CD14-positive monocyte (primary cell): ENCODE data around the gene CD44. TPM values are rescaled to one million over a fixed set of nuclear protein-coding genes. Genes with fewer than 3 reads are reported as not detected.

ENCODE experiments used
- DNase-seq, 3 donors: peaks; one replicate each; pipeline ENCODE4 v3.0.0-alpha.2; 2011 to 2022
- H2AFZ ChIP-seq: 2 replicates; pipeline ENCODE4 v1.6.0; 2012; ENCODE audit warnings: mild to moderate bottlenecking, low read depth, low read length, inconsistent platforms; ENCODE audit not compliant: insufficient read depth, poor library complexity, severe bottlenecking
- H3K27ac ChIP-seq, 2 donors: 1 replicate in 1 of 2; 2 replicates in 1 of 2; pipeline ENCODE4 v1.5.1; 2012 to 2013; ENCODE audit warnings: low read length in 2 of 2, control low read depth in 1 of 2, inconsistent platforms in 1 of 2, low read depth in 1 of 2, mild to moderate bottlenecking in 1 of 2
- H3K27me3 ChIP-seq, 2 donors: one replicate each; pipeline versions ENCODE4 v1.6.0 to v1.6.1; 2011 to 2013; ENCODE audit warnings: low read length in 2 of 2; ENCODE audit not compliant: control insufficient read depth in 2 of 2, insufficient read depth in 2 of 2
- H3K36me3 ChIP-seq, 2 donors: replicated peaks in 1 of 2; 1 replicate in 1 of 2; 2 replicates in 1 of 2; pipeline versions ENCODE4 v1.5.1 to v1.6.1; 2012 to 2013; ENCODE audit warnings: low read length in 2 of 2, control low read depth in 1 of 2, inconsistent platforms in 1 of 2, mild to moderate bottlenecking in 1 of 2; ENCODE audit not compliant: insufficient read depth in 2 of 2, control insufficient read depth in 1 of 2
- H3K4me1 ChIP-seq, 2 donors: 1 replicate in 1 of 2; 2 replicates in 1 of 2; pipeline versions ENCODE4 v1.5.1 to v1.6.1; 2012 to 2013; ENCODE audit warnings: low read length in 2 of 2, control low read depth in 1 of 2, inconsistent platforms in 1 of 2, mild to moderate bottlenecking in 1 of 2, moderate library complexity in 1 of 2; ENCODE audit not compliant: insufficient read depth in 2 of 2, control insufficient read depth in 1 of 2
- H3K4me2 ChIP-seq: replicated peaks from 2 replicates; pipeline ENCODE3; 2012; ENCODE audit warnings: low read length, moderate library complexity, mild to moderate bottlenecking; ENCODE audit not compliant: poor library complexity, severe bottlenecking; ENCODE audit errors: extremely low read depth
- H3K4me3 ChIP-seq, 3 experiments: fragments of 200-600 bp in 1 of 3; sonication (generic) in 1 of 3; replicated peaks in 1 of 3; 1 replicate in 2 of 3; 2 replicates in 1 of 3; pipeline ENCODE4 v1.5.1; 2011 to 2013; ENCODE audit warnings: low read length in 3 of 3, mild to moderate bottlenecking in 3 of 3, control low read depth in 2 of 3, low read depth in 2 of 3, inconsistent platforms in 1 of 3, moderate library complexity in 1 of 3
- H3K79me2 ChIP-seq: 2 replicates; pipeline ENCODE4 v1.6.0; 2012; ENCODE audit warnings: mild to moderate bottlenecking, control low read depth, inconsistent platforms, low read length, moderate library complexity; ENCODE audit not compliant: insufficient read depth
- H3K9ac ChIP-seq: 2 replicates; pipeline ENCODE4 v1.6.0; 2017; ENCODE audit warnings: low read length, mild to moderate bottlenecking; ENCODE audit not compliant: insufficient read depth, poor library complexity, severe bottlenecking
- H3K9me3 ChIP-seq, 2 donors: replicated peaks in 1 of 2; 1 replicate in 1 of 2; 2 replicates in 1 of 2; pipeline versions ENCODE4 v1.5.1 to v1.6.1; 2012 to 2013; ENCODE audit warnings: low read length in 2 of 2, control low read depth in 1 of 2; ENCODE audit not compliant: control insufficient read depth in 1 of 2, insufficient read depth in 1 of 2
- H4K20me1 ChIP-seq: 2 replicates; pipeline ENCODE4 v1.6.0; 2012; ENCODE audit warnings: mild to moderate bottlenecking, low read length, control low read depth, moderate library complexity; ENCODE audit not compliant: insufficient read depth
- H3K27ac Mint-ChIP-seq, 7 donors: one replicate each; pipeline ENCODE4 v1.8.0; 2020; ENCODE audit warnings: mild to moderate bottlenecking in 7 of 7, mixed read lengths in 7 of 7, moderate library complexity in 6 of 7, inconsistent platforms in 2 of 7
- H3K27me3 Mint-ChIP-seq, 3 donors: one replicate each; pipeline ENCODE4 v1.8.0; 2021 to 2022; ENCODE audit warnings: low read depth in 3 of 3, mild to moderate bottlenecking in 3 of 3, mixed read lengths in 3 of 3, moderate library complexity in 3 of 3, inconsistent platforms in 1 of 3
- H3K36me3 Mint-ChIP-seq, 2 donors: one replicate each; pipeline ENCODE4 v1.8.0; 2020; ENCODE audit warnings: mixed read lengths in 2 of 2, inconsistent platforms in 1 of 2, mild to moderate bottlenecking in 1 of 2
- H3K4me1 Mint-ChIP-seq: one replicate; pipeline ENCODE4 v1.8.0; 2020; ENCODE audit warnings: mild to moderate bottlenecking, mixed read lengths
- H3K4me3 Mint-ChIP-seq, 2 donors: one replicate each; pipeline ENCODE4 v1.8.0; 2020; ENCODE audit warnings: mild to moderate bottlenecking in 2 of 2, mixed read lengths in 2 of 2, moderate library complexity in 1 of 2
- H3K9me3 Mint-ChIP-seq, 7 donors: one replicate each; pipeline ENCODE4 v1.8.0; 2020 to 2022; ENCODE audit warnings: mixed read lengths in 7 of 7, mild to moderate bottlenecking in 6 of 7, moderate library complexity in 6 of 7, inconsistent platforms in 2 of 7
- CTCF ChIP-seq: fragments of 200-600 bp; IDR thresholded peaks from one replicate; pipeline ENCODE4 v1.8.0; 2022; ENCODE audit warnings: antibody characterized with exemption, mild to moderate bottlenecking
- WGBS: methylation state at CpG from one replicate; pipeline ENCODE4 v1.1.5; 2013; ENCODE audit warnings: missing lambda C conversion rate; ENCODE audit not compliant: insufficient coverage; 5-methylcytosine and 5-hydroxymethylcytosine counted together
- intact Hi-C, 2 donors: fragments of 100-400 bp; cut with micrococcal nuclease; formaldehyde crosslinking; loops; one replicate each; pipeline versions ENCODE4 v1.15.0 to v1.15.1; 2023
- polyA plus RNA-seq, 3 donors: library from polyadenylated mRNA; depleted of rRNA in 1 of 3; unstranded in 2 of 3; stranded (reverse) in 1 of 3; fragments of 300-500 nt in 2 of 3; fragments of >200 nt in 1 of 3; fragmentation: Illumina TruSeq in 2 of 3; gene quantifications; 1 replicate in 2 of 3; 2 replicates in 1 of 3; pipeline ENCODE4 v1.2.3, GENCODE V29; 2012 to 2021

Gene CD44
- polyA plus RNA-seq, 3 donors = 415 to 866 (median 531) TPM

- no peaks in the 10 kb centered on the region for H3K9me3 Mint-ChIP-seq
- H3K4me3 ChIP-seq = no peak overlapping the region
- H3K27ac ChIP-seq = no peak overlapping the region
- no peak for TF ChIP-seq CTCF
- H3K79me2 ChIP-seq = no peaks in the 10 kb centered on the region
- H3K36me3 Mint-ChIP-seq = no peaks in the 10 kb centered on the region
- peaks cover 2% of the 10 kb centered on the region for H3K4me1 Mint-ChIP-seq
- H3K36me3 ChIP-seq = no peaks in the 10 kb centered on the region
- no peak overlapping the region for H3K4me2 ChIP-seq
- H3K4me1 ChIP-seq = no peaks in the 10 kb centered on the region
- H3K27ac Mint-ChIP-seq = no peak overlapping the region
- no peaks in the 10 kb centered on the region for H3K27me3 ChIP-seq
- H3K9me3 ChIP-seq = no peaks in the 10 kb centered on the region
- H3K9ac ChIP-seq = no peak overlapping the region
- H4K20me1 ChIP-seq = no peaks in the 10 kb centered on the region
- H3K4me3 Mint-ChIP-seq = no peak overlapping the region
- intact Hi-C loops = no loop called here
- WGBS = 92% methylated on average over 3 of the region's 4 CpGs
- peaks cover 0 to 3% (median 0%) of the 10 kb centered on the region in 3 donors for H3K27me3 Mint-ChIP-seq
- no peak for DNase-seq
- no peak overlapping the region for H2AFZ ChIP-seq
These were observed 7.1 kb upstream of the CD44 start for GRCh38 chr11:35131886-35132285.

- Histone ChIP-seq H2AFZ (no peak overlapping the region), H3K4me1 (peaks cover 7 to 10% of the 10 kb centered on the region in 2 donors), H3K79me2 (no peaks in the 10 kb centered on the region), H3K9me3 (no peaks in the 10 kb centered on the region), H4K20me1 (no peaks in the 10 kb centered on the region), H3K4me2 (no peak overlapping the region), H3K4me3 (no peak overlapping the region), H3K36me3 (no peaks in the 10 kb centered on the region), H3K27me3 (no peaks in the 10 kb centered on the region), H3K27ac (no peak overlapping the region), H3K9ac (no peak overlapping the region)
- peak overlapping the region in 1 of 7 donors; percentile 10 for H3K27ac Mint-ChIP-seq
- no peak for DNase-seq
- 100% methylated on average over 1 of the region's 1 CpG for WGBS
- H3K9me3 Mint-ChIP-seq = no peaks in the 10 kb centered on the region
- intact Hi-C loops = no loop called here
- H3K36me3 Mint-ChIP-seq = no peaks in the 10 kb centered on the region
- no peak for TF ChIP-seq CTCF
- H3K27me3 Mint-ChIP-seq = peaks cover 0 to 3% (median 0%) of the 10 kb centered on the region in 3 donors
- H3K4me1 Mint-ChIP-seq = peaks cover 14% of the 10 kb centered on the region
- H3K4me3 Mint-ChIP-seq = no peak overlapping the region
These were observed 5.3 kb upstream of the CD44 start for GRCh38 chr11:35133656-35134055.
